NCI-H2171 (cell line): ENCODE measurements around the gene CIPC.

Experiments used
- DNase-seq: peaks from one replicate; lab custom pipeline; 2025; lab: John Stamatoyannopoulos, UW

CIPC gene

DNA sequence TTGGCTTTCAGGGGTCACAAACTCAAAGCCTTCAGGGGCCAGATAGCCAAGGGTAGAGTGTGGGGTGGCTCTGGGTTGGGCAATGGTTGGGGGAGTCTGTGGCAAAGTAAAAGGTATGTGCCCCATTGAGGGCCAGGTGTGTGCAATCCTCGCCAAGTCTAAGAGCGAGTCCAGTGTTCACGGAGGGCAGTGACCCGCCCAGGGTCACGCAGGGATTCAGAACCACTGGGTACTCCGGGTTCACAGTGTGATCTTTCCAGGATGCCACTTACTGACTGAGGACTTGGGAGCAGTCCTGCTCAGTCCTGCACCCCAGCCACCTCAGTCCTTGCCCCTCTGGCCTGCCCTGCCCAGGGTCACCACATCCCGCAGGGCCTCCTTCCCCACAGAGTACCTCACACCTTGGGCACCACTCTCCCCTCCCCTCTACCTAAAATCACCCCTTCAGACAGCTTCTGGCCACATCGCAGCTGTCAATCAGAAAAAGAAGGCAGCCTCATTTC lies 27.8 kb downstream of the CIPC start:
- DNase-seq, result no peak

DNA sequence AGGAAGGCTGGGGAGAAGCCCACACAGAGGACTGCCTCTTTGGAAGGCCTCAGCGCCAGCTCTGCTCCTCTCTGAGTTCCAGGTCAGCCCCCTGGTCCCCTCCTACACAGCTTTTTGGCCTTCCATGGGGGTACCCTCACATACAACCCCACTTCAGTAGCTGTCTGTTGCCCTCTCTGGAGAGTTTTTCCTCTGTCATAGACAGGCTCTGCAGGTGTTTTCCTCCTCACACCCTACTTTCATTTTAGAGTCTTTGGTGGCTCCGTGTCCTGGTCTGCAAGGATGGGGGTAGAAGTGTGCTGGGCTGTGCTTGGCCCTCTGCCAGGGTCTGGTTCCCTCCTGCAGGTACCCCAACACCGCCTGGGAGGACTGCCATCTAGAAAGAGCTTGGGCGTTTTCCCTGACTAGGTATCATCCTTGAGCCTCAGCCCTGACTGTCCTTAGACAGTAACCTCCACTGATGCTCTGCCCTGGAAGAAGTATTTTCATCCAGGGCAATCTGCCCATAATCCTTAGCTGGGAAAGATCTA lies 28.5 kb downstream of the CIPC start:
- DNase-seq, result no peak

GRCh38 chr14:77128414-77128891 lies 30.4 kb downstream of the CIPC start:
- DNase-seq, result peak; percentile 11

DNA sequence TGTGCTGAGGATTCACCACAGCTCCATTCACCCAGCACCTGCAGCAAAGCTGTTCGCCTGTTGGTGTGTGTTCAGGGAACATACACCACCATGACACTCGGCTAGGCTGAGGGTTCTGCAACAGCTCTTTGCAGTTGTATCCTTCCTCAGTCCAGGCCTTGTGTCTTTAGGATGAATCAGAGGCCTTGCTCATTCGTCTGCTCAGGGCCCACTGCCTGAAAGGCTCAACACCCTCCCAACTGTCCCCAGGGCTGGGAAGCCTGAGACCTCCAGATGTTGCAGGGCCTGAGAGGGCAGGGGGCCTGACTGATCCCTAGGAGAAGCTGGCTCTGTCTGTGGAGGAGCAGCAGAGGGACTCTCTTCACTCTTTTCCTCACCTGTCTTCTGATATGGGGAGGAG lies 32.3 kb downstream of the CIPC start:
- no peak for DNase-seq

GRCh38 chr14:77131206-77131605 lies 33.1 kb downstream of the CIPC start:
- DNase-seq, result no peak

DNA sequence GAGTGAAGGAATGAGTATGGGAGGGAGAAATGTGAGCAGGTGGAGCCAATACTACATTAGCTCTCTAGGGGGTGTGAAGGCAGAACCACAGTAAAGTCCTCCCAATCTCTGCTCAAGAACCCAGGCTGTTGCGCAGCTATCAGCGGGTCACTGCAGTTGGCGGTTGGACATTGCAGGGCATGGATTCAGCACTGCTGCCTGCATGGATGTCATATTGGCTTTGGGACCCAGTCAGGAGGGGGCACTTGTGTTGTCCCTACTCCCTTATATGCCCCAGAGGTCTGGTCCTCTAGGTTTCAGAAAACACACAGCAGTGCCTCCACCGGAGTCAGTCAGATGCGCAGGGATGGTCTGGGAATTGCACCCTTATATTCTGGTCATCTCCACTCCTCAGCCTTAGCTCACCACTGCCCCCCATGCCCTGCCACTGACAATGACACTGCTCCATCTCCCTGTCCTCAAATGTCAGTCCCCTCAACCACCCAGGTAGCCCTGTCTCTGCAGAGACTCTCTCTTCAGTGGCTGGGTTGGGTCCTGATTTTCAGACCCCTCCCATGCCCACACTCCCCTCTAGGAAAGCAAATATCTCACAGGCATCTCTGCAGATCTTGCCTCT lies 33.9 kb downstream of the CIPC start:
- no peak for DNase-seq

DNA sequence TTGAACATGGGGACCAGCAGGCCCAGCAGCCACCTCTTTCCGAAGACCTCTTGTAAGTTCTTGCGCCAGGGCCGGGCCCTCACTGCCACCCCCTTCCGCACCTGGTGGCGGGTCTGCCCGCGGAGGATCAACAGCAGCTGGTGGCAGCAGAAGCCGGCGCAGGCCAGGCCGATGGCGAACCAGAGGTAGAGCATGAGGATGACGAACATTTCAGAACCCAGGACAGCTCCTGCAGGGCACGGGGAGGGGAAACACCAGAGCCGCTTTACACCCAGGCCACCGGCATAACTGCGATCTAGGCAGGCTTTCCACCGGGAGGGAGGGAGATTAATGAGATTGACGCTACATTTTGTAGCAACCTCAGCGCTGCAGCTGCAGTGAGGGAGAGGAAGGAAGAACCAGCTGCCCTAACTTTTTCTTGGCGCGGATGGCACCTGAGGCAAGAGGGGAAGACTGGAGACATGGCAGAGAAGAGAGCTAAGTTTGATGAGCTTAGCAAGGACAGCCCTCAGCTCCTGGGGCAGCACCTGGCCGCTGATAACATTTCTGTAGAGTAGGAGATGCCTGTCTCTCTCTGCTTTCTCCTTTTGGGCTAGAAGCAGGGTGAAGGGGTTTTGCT lies 35.8 kb downstream of the CIPC start:
- no peak for DNase-seq

DNA sequence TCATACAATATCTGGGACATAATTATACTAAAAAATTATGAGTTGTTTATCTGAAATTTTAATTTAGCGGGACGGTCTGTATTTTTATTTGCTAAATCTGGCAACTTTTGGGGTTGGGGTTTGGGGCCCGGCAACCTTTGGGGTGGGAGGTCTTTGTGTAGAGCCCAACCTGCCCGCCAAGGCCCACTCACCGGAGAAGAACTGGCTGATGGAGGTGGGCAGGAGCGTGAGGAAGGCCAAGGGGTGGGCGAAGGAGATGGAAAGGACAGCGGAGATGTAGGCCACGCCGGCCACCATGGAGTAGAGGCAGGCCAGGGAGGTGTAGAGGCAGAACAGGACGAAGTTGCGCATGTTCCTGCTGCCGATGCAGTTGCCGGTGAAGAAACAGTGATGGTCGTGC lies 41.0 kb downstream of the CIPC start:
- DNase-seq, result no peak

DNA sequence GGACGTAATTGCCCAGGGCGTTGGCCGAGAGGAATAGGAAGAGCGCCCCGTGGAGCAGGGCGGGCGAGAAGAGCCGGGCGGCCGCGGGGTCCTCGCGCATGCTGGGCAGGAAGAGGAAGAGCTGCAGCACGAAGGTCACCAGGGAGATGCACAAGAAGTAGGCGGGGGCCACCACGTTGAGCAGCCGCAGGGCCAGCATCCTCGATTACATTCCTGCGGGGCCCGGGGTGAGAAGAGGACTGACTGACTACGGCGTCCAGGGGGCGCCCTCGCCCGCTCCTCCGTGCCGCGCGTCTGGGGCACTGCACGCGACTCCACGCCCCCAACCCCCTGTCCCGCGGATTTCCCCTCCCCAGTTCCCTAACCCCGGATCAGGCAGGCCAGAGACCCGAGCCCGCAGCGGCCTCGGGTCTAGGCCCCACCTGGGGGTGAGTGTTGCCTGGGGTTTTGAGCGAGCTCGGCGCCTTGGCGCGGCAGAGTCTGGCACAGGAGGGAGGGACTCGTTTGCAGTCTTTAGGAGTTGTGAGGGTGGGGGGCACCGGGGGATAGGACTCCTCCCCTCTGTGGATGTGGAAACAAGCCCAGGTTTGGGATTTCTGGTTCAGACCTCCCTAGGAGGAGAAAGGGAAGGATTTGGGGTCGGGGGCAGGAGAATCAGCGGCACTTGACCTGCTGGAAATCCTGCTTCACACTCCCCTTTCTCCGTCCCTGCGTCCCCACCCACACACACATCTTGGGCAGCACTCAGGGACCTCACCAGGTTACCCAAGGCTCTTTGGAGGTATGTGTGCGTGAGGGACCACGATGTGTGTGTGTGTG lies 41.7 kb downstream of the CIPC start:
- DNase-seq, result peak; percentile 70

- peak; percentile 45 for DNase-seq
Observed at GRCh38 chr14:77140359-77141213, 42.5 kb downstream of the CIPC start.

GRCh38 chr14:77141214-77142004 lies 43.4 kb downstream of the CIPC start, which contains the start of gene ZDHHC22:
ZDHHC22 (minus strand) TSS chr14:77141791; CDS start chr14:77139738, 2,053 bp downstream.
- DNase-seq, result peak; percentile 63

- no peak for DNase-seq
Observed at GRCh38 chr14:77142005-77142800, 44.1 kb downstream of the CIPC start.

- no peak for DNase-seq
Observed at GRCh38 chr14:77143071-77143470, 45.0 kb downstream of the CIPC start.

DNA sequence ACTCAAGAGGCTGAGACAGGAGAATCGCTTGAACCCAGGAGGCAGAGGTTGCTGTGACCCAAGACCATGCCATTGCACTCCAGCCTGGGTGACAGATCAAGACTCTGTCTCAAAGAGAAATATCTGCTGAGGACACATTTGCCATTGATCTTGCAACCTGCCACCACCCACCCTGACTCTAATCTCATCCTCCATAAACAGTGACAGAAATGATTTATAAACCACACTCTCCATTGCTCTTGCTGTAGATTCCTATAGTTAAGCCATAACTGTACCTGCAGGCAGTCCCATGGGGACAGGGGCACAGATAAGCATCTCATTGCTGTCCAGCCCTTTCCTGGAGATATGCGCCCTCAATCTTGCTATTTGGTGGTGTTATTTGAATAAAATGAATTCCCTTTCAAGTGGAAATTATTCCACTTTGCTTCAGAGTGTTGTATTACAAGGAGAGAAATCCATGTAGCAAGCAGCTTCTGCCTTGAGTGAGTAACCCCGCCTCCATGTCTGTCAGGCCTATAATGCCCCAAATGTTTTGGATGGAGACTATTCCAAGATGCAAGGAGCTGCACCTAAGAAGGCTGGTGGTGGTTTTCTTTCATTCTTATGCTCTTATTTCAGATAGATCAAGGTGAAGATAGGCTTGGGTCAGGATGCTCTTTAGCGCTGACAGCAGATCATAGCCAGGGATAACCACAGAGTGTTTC lies 46.5 kb downstream of the CIPC start:
- peak; percentile 33 for DNase-seq

- DNase-seq, result no peak
Observed at GRCh38 chr14:77145975-77146740, 48.1 kb downstream of the CIPC start.

- DNase-seq, result no peak
Observed at GRCh38 chr14:77148510-77149231, 50.6 kb downstream of the CIPC start.

GRCh38 chr14:77151245-77151644 lies 53.2 kb downstream of the CIPC start:
- peak; percentile 53 for DNase-seq
